ENCODE data around the gene SYN1. TPM values are rescaled to one million over a fixed set of nuclear protein-coding genes. Genes with fewer than 3 reads are reported as not detected.

Gene SYN1
- total RNA-seq, 1 donor from 2014 or later: 0.44 TPM

- Histone ChIP-seq H3K4me1 (peaks cover 21% of the 10 kb centered on the region), H3K9me3 (no peaks in the 10 kb centered on the region), H3K36me3 (no peaks in the 10 kb centered on the region), H3K27ac (no peak overlapping the region), H3K4me3 (no peak overlapping the region), H3K27me3 (ENCODE audit: low read depth) (no peaks in the 10 kb centered on the region)
- DNase-seq: peak; percentile 45
- intact Hi-C loops (cut with DNase I): no loop called here
- TF ChIP-seq, protein P1, sequence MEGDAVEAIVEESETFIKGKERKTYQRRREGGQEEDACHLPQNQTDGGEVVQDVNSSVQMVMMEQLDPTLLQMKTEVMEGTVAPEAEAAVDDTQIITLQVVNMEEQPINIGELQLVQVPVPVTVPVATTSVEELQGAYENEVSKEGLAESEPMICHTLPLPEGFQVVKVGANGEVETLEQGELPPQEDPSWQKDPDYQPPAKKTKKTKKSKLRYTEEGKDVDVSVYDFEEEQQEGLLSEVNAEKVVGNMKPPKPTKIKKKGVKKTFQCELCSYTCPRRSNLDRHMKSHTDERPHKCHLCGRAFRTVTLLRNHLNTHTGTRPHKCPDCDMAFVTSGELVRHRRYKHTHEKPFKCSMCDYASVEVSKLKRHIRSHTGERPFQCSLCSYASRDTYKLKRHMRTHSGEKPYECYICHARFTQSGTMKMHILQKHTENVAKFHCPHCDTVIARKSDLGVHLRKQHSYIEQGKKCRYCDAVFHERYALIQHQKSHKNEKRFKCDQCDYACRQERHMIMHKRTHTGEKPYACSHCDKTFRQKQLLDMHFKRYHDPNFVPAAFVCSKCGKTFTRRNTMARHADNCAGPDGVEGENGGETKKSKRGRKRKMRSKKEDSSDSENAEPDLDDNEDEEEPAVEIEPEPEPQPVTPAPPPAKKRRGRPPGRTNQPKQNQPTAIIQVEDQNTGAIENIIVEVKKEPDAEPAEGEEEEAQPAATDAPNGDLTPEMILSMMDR (IDR thresholded peaks at IDR 0.05): no peak
- ATAC-seq: peak; percentile 58 to 59
Observed at GRCh38 chrX:47579537-47579936, 40.1 kb downstream of the SYN1 start.

GRCh38 chrX:47578692-47579091 lies 41.0 kb downstream of the SYN1 start:
- peak in 1 of 2 donors; percentile 30 for ATAC-seq
- Histone ChIP-seq H3K27me3 (ENCODE audit: low read depth) (no peaks in the 10 kb centered on the region), H3K4me3 (no peak overlapping the region), H3K4me1 (peaks cover 21% of the 10 kb centered on the region), H3K36me3 (no peaks in the 10 kb centered on the region), H3K9me3 (no peaks in the 10 kb centered on the region), H3K27ac (no peak overlapping the region)
- TF ChIP-seq, protein P1 (IDR thresholded peaks at IDR 0.05): no peak
- DNase-seq: peak; percentile 40
- intact Hi-C loops (cut with DNase I): no loop called here

DNA sequence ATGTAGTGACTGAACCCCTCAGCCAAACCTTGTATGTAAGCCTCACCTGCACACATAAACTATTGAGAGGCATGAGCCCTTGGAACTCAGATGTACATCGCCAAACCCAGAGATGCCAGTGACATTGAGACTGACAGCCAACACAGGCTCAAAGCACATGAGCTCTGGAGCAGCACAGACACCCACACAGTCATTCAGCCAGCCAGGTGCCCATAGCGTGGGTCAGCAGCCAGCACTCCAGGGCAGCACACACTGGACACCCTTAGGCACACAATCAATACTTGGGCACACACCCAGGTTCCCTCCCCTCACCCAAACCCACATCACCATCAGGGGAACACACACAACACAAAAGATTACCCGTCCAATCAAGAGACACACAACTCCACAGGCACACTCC lies 41.8 kb downstream of the SYN1 start:
- Histone ChIP-seq H3K27ac (no peak overlapping the region), H3K27me3 (ENCODE audit: low read depth) (no peaks in the 10 kb centered on the region), H3K4me1 (peaks cover 21% of the 10 kb centered on the region), H3K4me3 (no peak overlapping the region), H3K36me3 (no peaks in the 10 kb centered on the region), H3K9me3 (no peaks in the 10 kb centered on the region)
- DNase-seq: no peak
- intact Hi-C loops (cut with DNase I): no loop called here
- no peak for ATAC-seq
- TF ChIP-seq, protein P1 (IDR thresholded peaks at IDR 0.05): no peak

- intact Hi-C loops (cut with DNase I): no loop called here
- TF ChIP-seq, protein P1 (IDR thresholded peaks at IDR 0.05): no peak
- no peak for DNase-seq
- Histone ChIP-seq H3K36me3 (no peaks in the 10 kb centered on the region), H3K4me1 (peaks cover 21% of the 10 kb centered on the region), H3K27ac (no peak overlapping the region), H3K9me3 (no peaks in the 10 kb centered on the region), H3K27me3 (ENCODE audit: low read depth) (no peaks in the 10 kb centered on the region), H3K4me3 (no peak overlapping the region)
- ATAC-seq: no peak
Observed at GRCh38 chrX:47577424-47577823, 42.2 kb downstream of the SYN1 start.

DNA sequence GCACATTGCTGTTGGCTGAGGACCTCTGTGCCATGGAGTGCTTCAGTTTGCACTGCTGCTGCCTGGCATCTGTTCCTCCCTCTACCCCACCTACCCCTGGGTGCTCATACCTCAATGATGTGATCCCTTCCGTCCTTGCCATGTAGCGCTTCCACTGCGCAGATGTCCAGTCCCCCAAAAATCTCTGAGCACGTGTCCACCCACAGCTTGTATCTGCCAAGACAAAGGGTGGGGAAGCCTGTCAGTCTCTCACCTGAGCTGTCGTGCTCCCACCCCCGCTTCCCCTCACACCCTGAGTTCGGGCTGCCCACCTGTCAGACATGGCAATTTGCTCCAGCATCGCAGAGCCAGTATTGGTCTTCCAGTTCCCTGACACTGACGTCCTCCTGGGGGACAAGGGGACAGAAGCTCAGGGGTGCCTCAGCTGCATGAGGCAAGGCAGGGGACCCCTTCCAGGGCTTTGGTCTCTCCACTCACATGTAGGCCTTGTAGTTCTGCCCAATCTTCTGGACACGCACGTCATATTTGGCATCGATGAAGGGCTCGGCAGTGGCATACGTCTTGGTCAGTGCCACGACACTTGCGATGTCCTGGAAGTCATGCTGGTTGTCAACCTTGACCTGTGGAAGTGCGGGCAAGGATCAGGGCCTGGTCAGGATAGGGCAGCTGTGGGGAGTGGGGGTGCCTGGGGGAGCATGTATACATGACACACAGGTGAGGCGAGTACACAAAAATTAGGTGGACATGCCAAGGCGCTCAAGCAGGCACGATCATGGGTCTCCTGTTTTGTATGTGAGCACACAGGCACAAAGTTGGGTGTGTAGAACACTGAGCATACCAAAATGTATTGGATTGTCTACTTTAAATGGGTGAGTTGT lies 43.4 kb downstream of the SYN1 start:
- Histone ChIP-seq H3K9me3 (no peaks in the 10 kb centered on the region), H3K27ac (no peak overlapping the region), H3K4me1 (peaks cover 15% of the 10 kb centered on the region), H3K4me3 (no peak overlapping the region), H3K27me3 (ENCODE audit: low read depth) (no peaks in the 10 kb centered on the region), H3K36me3 (peaks cover 7% of the 10 kb centered on the region)
- intact Hi-C loops (cut with DNase I): no loop called here
- TF ChIP-seq, protein P1 (IDR thresholded peaks at IDR 0.05): no peak
- ATAC-seq (no peak), DNase-seq (no peak)
